ENCODE measurements around the gene SMDT1.

DNA sequence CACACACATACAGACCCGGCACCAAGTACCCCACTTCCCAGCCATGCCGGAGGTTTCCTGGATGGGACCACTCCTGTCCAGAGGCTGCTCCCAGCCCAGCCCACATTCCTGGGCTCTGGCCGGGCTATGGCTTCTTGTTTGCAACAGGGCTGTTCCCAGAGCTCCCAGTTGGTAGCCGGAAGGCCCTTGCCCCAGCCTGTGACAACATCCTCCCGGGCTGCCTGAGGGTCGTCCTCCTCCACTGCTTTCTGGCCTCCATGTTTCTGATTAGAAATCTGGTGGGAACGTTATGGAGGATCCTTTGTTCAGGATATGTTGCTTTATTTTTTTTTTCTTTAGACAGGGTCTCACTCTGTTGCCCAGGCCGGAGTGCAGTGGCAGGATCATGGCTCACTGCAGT is 52.1 kb downstream of the SMDT1 start:
- TF ChIP-seq BRCA1 (IDR thresholded peaks at IDR 0.05; ENCODE audit: low read depth, low read length) (no peak), POLR2A (IDR thresholded peaks at IDR 0.05; ENCODE audit: low read depth, low read length) (no peak), YY1 (IDR thresholded peaks at IDR 0.05; ENCODE audit: low read depth, low read length) (no peak)
- TF ChIP-seq, protein P1, sequence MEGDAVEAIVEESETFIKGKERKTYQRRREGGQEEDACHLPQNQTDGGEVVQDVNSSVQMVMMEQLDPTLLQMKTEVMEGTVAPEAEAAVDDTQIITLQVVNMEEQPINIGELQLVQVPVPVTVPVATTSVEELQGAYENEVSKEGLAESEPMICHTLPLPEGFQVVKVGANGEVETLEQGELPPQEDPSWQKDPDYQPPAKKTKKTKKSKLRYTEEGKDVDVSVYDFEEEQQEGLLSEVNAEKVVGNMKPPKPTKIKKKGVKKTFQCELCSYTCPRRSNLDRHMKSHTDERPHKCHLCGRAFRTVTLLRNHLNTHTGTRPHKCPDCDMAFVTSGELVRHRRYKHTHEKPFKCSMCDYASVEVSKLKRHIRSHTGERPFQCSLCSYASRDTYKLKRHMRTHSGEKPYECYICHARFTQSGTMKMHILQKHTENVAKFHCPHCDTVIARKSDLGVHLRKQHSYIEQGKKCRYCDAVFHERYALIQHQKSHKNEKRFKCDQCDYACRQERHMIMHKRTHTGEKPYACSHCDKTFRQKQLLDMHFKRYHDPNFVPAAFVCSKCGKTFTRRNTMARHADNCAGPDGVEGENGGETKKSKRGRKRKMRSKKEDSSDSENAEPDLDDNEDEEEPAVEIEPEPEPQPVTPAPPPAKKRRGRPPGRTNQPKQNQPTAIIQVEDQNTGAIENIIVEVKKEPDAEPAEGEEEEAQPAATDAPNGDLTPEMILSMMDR (IDR thresholded peaks at IDR 0.05 in 2 of 3, conservative IDR thresholded peaks at IDR 0.05 in 1 of 3; ENCODE audit: control insufficient read depth in 2 of 3, extremely low read depth in 1 of 3, insufficient read depth in 1 of 3, low read depth in 3 of 3, low read length in 3 of 3), result no peak
